ENCODE data around the gene SMYD3. TPM values are rescaled to one million over a fixed set of nuclear protein-coding genes. Genes with fewer than 3 reads are reported as not detected.

Gene SMYD3
- total RNA-seq, 1 donor = 171 TPM

DNA sequence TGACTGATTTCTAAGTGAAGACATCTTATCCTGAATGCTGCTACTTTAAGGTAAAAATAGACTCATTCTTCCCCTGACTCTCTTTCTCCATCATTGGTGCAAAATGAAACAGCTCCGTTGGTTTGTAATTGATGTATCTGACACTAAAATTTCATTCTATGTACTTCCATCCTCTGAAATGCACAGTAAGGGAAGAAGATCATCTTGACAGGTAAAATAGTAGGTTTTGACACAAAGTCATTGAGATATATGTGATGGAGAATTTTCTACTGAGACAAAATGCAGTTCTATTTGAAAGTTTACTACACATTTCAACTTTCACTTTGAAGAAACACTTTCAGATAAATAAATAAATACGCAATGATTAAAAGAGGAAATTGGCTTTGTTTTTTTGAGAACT lies 348.9 kb downstream of the SMYD3 start:
- DNase-seq (ENCODE audit: insufficient read length, low spot score, missing footprints) = no peak
- H4K20me1 ChIP-seq (ENCODE audit: insufficient read depth, low read length) = no peaks in the 10 kb centered on the region
- H3K4me3 ChIP-seq (ENCODE audit: insufficient read depth, low read length) = no peak overlapping the region
- TF ChIP-seq CTCF (IDR thresholded peaks at IDR 0.05; ENCODE audit: extremely low read depth, low read depth, low read length) = no peak
- peaks cover 16% of the 10 kb centered on the region for H3K4me1 ChIP-seq (ENCODE audit: insufficient read depth, low read length)
- H3K79me2 ChIP-seq (ENCODE audit: insufficient read depth, low read length) = no peaks in the 10 kb centered on the region
- no peak overlapping the region for H3K4me2 ChIP-seq (ENCODE audit: insufficient read depth, low read length)
- no peak overlapping the region for H2AFZ ChIP-seq (ENCODE audit: low read length)
- no peaks in the 10 kb centered on the region for H3K27me3 ChIP-seq (ENCODE audit: insufficient read depth, low read length)
- no peaks in the 10 kb centered on the region for H3K9me3 ChIP-seq (ENCODE audit: low read depth, low read length)
- H3K36me3 ChIP-seq (ENCODE audit: insufficient read depth, low read length) = no peaks in the 10 kb centered on the region
- H3K27ac ChIP-seq (ENCODE audit: low read depth, low read length) = no peak overlapping the region

- no peak overlapping the region for H3K4me2 ChIP-seq (ENCODE audit: insufficient read depth, low read length)
- TF ChIP-seq CTCF (IDR thresholded peaks at IDR 0.05; ENCODE audit: extremely low read depth, low read depth, low read length) = no peak
These were observed 349.6 kb downstream of the SMYD3 start for GRCh38 chr1:246157516-246157915.

GRCh38 chr1:246156847-246157246 lies 350.2 kb downstream of the SMYD3 start:
- H3K27ac ChIP-seq (ENCODE audit: low read depth, low read length) = peak overlapping the region; percentile 34
- no peaks in the 10 kb centered on the region for H3K9me3 ChIP-seq (ENCODE audit: low read depth, low read length)

More at GRCh38 chr1:246157516-246157915, 349.6 kb downstream of the SMYD3 start:
- no peaks in the 10 kb centered on the region for H3K36me3 ChIP-seq (ENCODE audit: insufficient read depth, low read length)
- H3K79me2 ChIP-seq (ENCODE audit: insufficient read depth, low read length) = no peaks in the 10 kb centered on the region
- no peaks in the 10 kb centered on the region for H3K27me3 ChIP-seq (ENCODE audit: insufficient read depth, low read length)
- H3K9me3 ChIP-seq (ENCODE audit: low read depth, low read length) = no peaks in the 10 kb centered on the region
- no peak for DNase-seq (ENCODE audit: insufficient read length, low spot score, missing footprints)
- no peaks in the 10 kb centered on the region for H4K20me1 ChIP-seq (ENCODE audit: insufficient read depth, low read length)
- peaks cover 16% of the 10 kb centered on the region for H3K4me1 ChIP-seq (ENCODE audit: insufficient read depth, low read length)
- H3K27ac ChIP-seq (ENCODE audit: low read depth, low read length) = no peak overlapping the region
- H2AFZ ChIP-seq (ENCODE audit: low read length) = no peak overlapping the region
- H3K4me3 ChIP-seq (ENCODE audit: insufficient read depth, low read length) = no peak overlapping the region

GRCh38 chr1:246155923-246156322 lies 351.2 kb downstream of the SMYD3 start:
- H2AFZ ChIP-seq (ENCODE audit: low read length) = no peak overlapping the region
- H3K79me2 ChIP-seq (ENCODE audit: insufficient read depth, low read length) = no peaks in the 10 kb centered on the region
- H3K27me3 ChIP-seq (ENCODE audit: insufficient read depth, low read length) = no peaks in the 10 kb centered on the region
- peaks cover 17% of the 10 kb centered on the region for H3K4me1 ChIP-seq (ENCODE audit: insufficient read depth, low read length)
- H3K9me3 ChIP-seq (ENCODE audit: low read depth, low read length) = no peaks in the 10 kb centered on the region
- DNase-seq (ENCODE audit: insufficient read length, low spot score, missing footprints) = peak; percentile 72
- H3K4me3 ChIP-seq (ENCODE audit: insufficient read depth, low read length) = no peak overlapping the region
- no peaks in the 10 kb centered on the region for H4K20me1 ChIP-seq (ENCODE audit: insufficient read depth, low read length)
- no peaks in the 10 kb centered on the region for H3K36me3 ChIP-seq (ENCODE audit: insufficient read depth, low read length)
- no peak for TF ChIP-seq CTCF (IDR thresholded peaks at IDR 0.05; ENCODE audit: extremely low read depth, low read depth, low read length)
- H3K4me2 ChIP-seq (ENCODE audit: insufficient read depth, low read length) = no peak overlapping the region
- H3K27ac ChIP-seq (ENCODE audit: low read depth, low read length) = peak overlapping the region; percentile 34

More at GRCh38 chr1:246156847-246157246, 350.2 kb downstream of the SMYD3 start:
- H3K79me2 ChIP-seq (ENCODE audit: insufficient read depth, low read length) = no peaks in the 10 kb centered on the region
- H3K4me1 ChIP-seq (ENCODE audit: insufficient read depth, low read length) = peaks cover 19% of the 10 kb centered on the region
- H3K4me3 ChIP-seq (ENCODE audit: insufficient read depth, low read length) = no peak overlapping the region
- H3K36me3 ChIP-seq (ENCODE audit: insufficient read depth, low read length) = no peaks in the 10 kb centered on the region
- no peak overlapping the region for H2AFZ ChIP-seq (ENCODE audit: low read length)
- H3K27me3 ChIP-seq (ENCODE audit: insufficient read depth, low read length) = no peaks in the 10 kb centered on the region
- no peak for TF ChIP-seq CTCF (IDR thresholded peaks at IDR 0.05; ENCODE audit: extremely low read depth, low read depth, low read length)
- no peaks in the 10 kb centered on the region for H4K20me1 ChIP-seq (ENCODE audit: insufficient read depth, low read length)
- peak; percentile 66 for DNase-seq (ENCODE audit: insufficient read length, low spot score, missing footprints)
- H3K4me2 ChIP-seq (ENCODE audit: insufficient read depth, low read length) = no peak overlapping the region
